HepG2 (cell line): ENCODE results near the gene IGF1. TPM values are rescaled to one million over a fixed set of nuclear protein-coding genes. Genes with fewer than 3 reads are reported as not detected.

Source experiments
- ATAC-seq: fragments of 200-7000 bp; cut with Tn5 transposase; 3 replicates; pipeline ENCODE4 v1.9.1; 2020; ENCODE audit warnings: mild to moderate bottlenecking, moderate library complexity
- BruUV-seq: library from RNA; stranded (reverse); fragments of 400-500 nt; replicated peaks from 2 replicates; lab custom pipeline; 2021; lab: Mats Ljungman, UMichigan
- CTCF ChIA-PET: fragments of 300-600 bp; formaldehyde crosslinking; extraction: SDS; loops from one replicate; lab custom pipeline; 2021; ENCODE audit warnings: low total read pairs, inconsistent platforms, low intra/inter-chr PET ratio; lab: Yijun Ruan, JAX
- POLR2A ChIA-PET: fragments of 350-600 bp; sonication (Branson Sonifier 250); formaldehyde crosslinking; loops from one replicate; lab custom pipeline; 2020; ENCODE audit warnings: antibody characterized with exemption, inconsistent platforms; lab: Yijun Ruan, JAX
- DNase-seq: peaks from one replicate; pipeline ENCODE4 v3.0.0-alpha.2; 2015; ENCODE audit warnings: low spot score
- FAIRE-seq: peaks from 3 replicates; lab custom pipeline; 2011; peaks lifted over from hg19 to GRCh38; lab: Jason Lieb, UNC
- H2AFZ ChIP-seq: one replicate; pipeline ENCODE4 v1.6.1; 2011; ENCODE audit warnings: low read length, inconsistent platforms
- H3K27ac ChIP-seq: fragments of 300-600 bp; 3 replicates; pipeline ENCODE4 v1.8.0; 2011; ENCODE audit warnings: mixed run types, mild to moderate bottlenecking, mixed read lengths, low read length, inconsistent platforms; ENCODE audit not compliant: insufficient read depth; ENCODE audit errors: extremely low read length
- H3K27me3 ChIP-seq, 2 experiments: fragments of 200-600 bp in 1 of 2; 2 replicates in 1 of 2; 3 replicates in 1 of 2; pipeline versions ENCODE4 v1.6.0 to v1.8.0; 2011; ENCODE audit warnings: low read length in 2 of 2, mild to moderate bottlenecking in 2 of 2, moderate library complexity in 2 of 2, inconsistent platforms in 1 of 2; ENCODE audit not compliant: insufficient read depth in 2 of 2, control insufficient read depth in 1 of 2
- H3K36me3 ChIP-seq, 2 experiments: fragments of 200-600 bp in 1 of 2; replicated peaks in 1 of 2; 2 replicates in 1 of 2; 3 replicates in 1 of 2; pipeline versions ENCODE4 v1.5.1 to v1.8.0; 2011; ENCODE audit warnings: low read length in 2 of 2, inconsistent platforms in 1 of 2; ENCODE audit not compliant: insufficient read depth in 2 of 2, control insufficient read depth in 1 of 2
- H3K4me1 ChIP-seq: 2 replicates; pipeline ENCODE4 v1.5.1; 2012; ENCODE audit warnings: low read length, inconsistent platforms; ENCODE audit not compliant: insufficient read depth
- H3K4me2 ChIP-seq: 2 replicates; pipeline ENCODE4 v1.6.0; 2011; ENCODE audit warnings: low read depth, low read length, inconsistent platforms
- H3K4me3 ChIP-seq, 3 experiments: fragments of 200-600 bp in 1 of 3; sonication (generic), shearing (Covaris generic) in 1 of 3; replicated peaks in 1 of 3; 2 replicates each; pipeline ENCODE4 v1.5.1; 2011 to 2016; ENCODE audit warnings: low read length in 3 of 3, inconsistent platforms in 2 of 3, low read depth in 2 of 3, mild to moderate bottlenecking in 2 of 3, control low read depth in 1 of 3, mixed read lengths in 1 of 3; ENCODE audit not compliant: insufficient read depth in 1 of 3
- H3K79me2 ChIP-seq: one replicate; pipeline ENCODE4 v1.6.1; 2011; ENCODE audit warnings: low read length, inconsistent platforms; ENCODE audit not compliant: insufficient read depth
- H3K9ac ChIP-seq: 2 replicates; pipeline ENCODE4 v1.6.0; 2011; ENCODE audit warnings: mild to moderate bottlenecking, low read depth, low read length, inconsistent platforms; ENCODE audit not compliant: insufficient read depth
- H3K9me3 ChIP-seq: 2 replicates; pipeline ENCODE4 v1.5.1; 2012; ENCODE audit warnings: mild to moderate bottlenecking, low read length
- H4K20me1 ChIP-seq: 2 replicates; pipeline ENCODE4 v1.6.0; 2011; ENCODE audit warnings: inconsistent platforms, mild to moderate bottlenecking, low read length, moderate library complexity; ENCODE audit not compliant: insufficient read depth
- HNF4A ChIP-seq: sonication (generic); formaldehyde crosslinking; IDR thresholded peaks from 2 replicates; pipeline ENCODE4 v1.4.0; 2020; ENCODE audit warnings: missing genetic modification reagents
- HOMEZ ChIP-seq: IDR thresholded peaks from 2 replicates; pipeline ENCODE4 v1.6.1; 2016; ENCODE audit warnings: low read depth
- RELA ChIP-seq: sonication (generic); formaldehyde crosslinking; IDR thresholded peaks from 2 replicates; pipeline ENCODE4 v1.4.0; 2020; ENCODE audit warnings: missing genetic modification reagents
- ZBTB44 ChIP-seq: sonication (generic); formaldehyde crosslinking; IDR thresholded peaks from 2 replicates; pipeline ENCODE4 v1.4.0; 2020; ENCODE audit warnings: missing genetic modification reagents
- ZNF646 ChIP-seq: sonication (generic); formaldehyde crosslinking; IDR thresholded peaks from 2 replicates; pipeline ENCODE4 v1.9.0; 2021; ENCODE audit warnings: mild to moderate bottlenecking, missing genetic modification reagents
- WGBS: methylation state at CpG from one replicate; pipeline ENCODE4 v1.1.6; 2017; ENCODE audit warnings: low lambda C conversion rate; 5-methylcytosine and 5-hydroxymethylcytosine counted together
- in situ Hi-C: cut with HindIII; loops from 2 replicates; pipeline ENCODE4 v1.10.0; 2017; ENCODE audit warnings: low pct_unique_long_range_greater_than_20kb; ENCODE audit not compliant: extremely low pct_ligation_motif_present
- intact Hi-C: fragments of 100-400 bp; cut with micrococcal nuclease; formaldehyde crosslinking; loops from one replicate; pipeline ENCODE4 v1.10.0; 2022; ENCODE audit not compliant: unreplicated experiment
- polyA plus RNA-seq, 8 experiments: library from polyadenylated mRNA; depleted of rRNA in 3 of 8; stranded (reverse) in 7 of 8; unstranded in 1 of 8; fragments of >200 nt; fragmentation: Illumina TruSeq in 4 of 8; extraction: Trizol in 4 of 8; gene quantifications; 2 replicates each; pipeline versions ENCODE4 v1.2.1 to v1.2.3, GENCODE V29; 2011 to 2016; ENCODE audit warnings: low read depth in 4 of 8, missing spikeins in 1 of 8, mixed read lengths in 1 of 8; ENCODE audit not compliant: insufficient read depth in 1 of 8
- total RNA-seq, 5 experiments: library from RNA; depleted of rRNA; stranded (reverse); fragments of >200 nt; fragmentation: Illumina TruSeq; extraction: Trizol; gene quantifications; 2 replicates each; pipeline ENCODE4 v1.2.3, GENCODE V29; 2016; ENCODE audit warnings: low read depth in 1 of 5

The IGF1 gene
- total and polyA plus RNA-seq, 2 of the 13 experiments (the other 11 are each of a cell fraction or from before 2014, with no cell fraction given) = not detected

- TF ChIP-seq ZBTB44 (CRISPR knock-in tag) = no peak
- TF ChIP-seq HNF4A (CRISPR knock-in tag) = 0 out of 2 replicates have a peak, but pooled peaks have one; percentile 8
- no peak for TF ChIP-seq HOMEZ (CRISPR knock-in tag)
- TF ChIP-seq, all 625 proteins: peak for 4
These were observed 106.2 kb downstream of the IGF1 start (continued) for GRCh38 chr12:102374190-102374589.

GRCh38 chr12:102372087-102372486 lies 108.3 kb downstream of the IGF1 start:
- H3K79me2 ChIP-seq = no peaks in the 10 kb centered on the region
- H3K9ac ChIP-seq = no peak overlapping the region
- H3K4me1 ChIP-seq = no peaks in the 10 kb centered on the region
- ChIA-PET CTCF (no interaction called here), POLR2A (no interaction called here)
- intact Hi-C loops (no loop called here), in situ Hi-C loops (no loop called here)
- no peak overlapping the region for H3K4me2 ChIP-seq
- FAIRE-seq (no peak), ATAC-seq (no peak), DNase-seq (no peak)
- H3K27me3 ChIP-seq = no peaks in the 10 kb centered on the region
- no peaks in the 10 kb centered on the region for H3K36me3 ChIP-seq
- TF ChIP-seq RELA (CRISPR knock-in tag) (no peak), ZNF646 (CRISPR knock-in tag) (no peak)
- no peak overlapping the region for H3K4me3 ChIP-seq
- BruUV-seq = no TSS peak
- no peaks in the 10 kb centered on the region for H4K20me1 ChIP-seq
- H3K9me3 ChIP-seq = no peaks in the 10 kb centered on the region
- WGBS = 20% methylated on average over 3 of the region's 3 CpGs
- no peak overlapping the region for H2AFZ ChIP-seq
- no peak overlapping the region for H3K27ac ChIP-seq
